ENCODE measurements around the gene NDUFS6.

NDUFS6 gene

DNA sequence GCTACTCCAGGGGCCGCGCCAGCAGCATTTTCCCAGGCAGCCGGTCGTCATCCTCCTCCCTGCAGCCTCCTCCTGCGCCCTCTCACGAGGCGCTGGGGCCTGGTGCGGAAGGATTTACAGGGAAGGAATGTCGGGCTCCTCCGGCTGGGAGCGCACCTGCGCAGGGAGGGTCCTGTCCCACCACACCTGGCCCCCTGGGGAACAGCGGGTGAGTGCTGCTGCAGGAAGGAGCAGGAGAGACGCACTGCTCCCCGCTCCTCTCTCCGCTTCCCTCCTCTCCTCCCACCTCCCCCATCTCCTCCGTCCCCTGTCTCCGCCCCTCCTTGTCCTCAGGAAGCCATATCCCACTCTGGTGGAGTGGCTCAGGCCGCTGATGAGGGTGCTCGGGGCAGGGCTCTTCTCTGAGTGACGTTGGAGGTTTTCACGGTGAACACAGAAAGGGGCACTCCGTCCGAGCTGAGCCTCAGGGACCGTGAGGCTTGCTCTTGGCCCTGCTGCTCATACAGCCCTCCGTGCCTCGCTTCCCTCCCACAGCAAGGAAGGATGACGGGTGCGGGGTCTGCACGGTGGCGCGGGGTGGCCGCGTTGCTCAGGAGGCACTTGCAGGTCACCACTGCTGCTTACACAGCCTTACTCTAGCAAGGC lies 50.2 kb downstream of the NDUFS6 start:
- H4K20me1 ChIP-seq (ENCODE audit: control insufficient read depth, insufficient read depth, low read depth, low read length): peaks cover 4% of the 10 kb centered on the region; the same call in 1 of the 2 replicates
- H3K4me1 ChIP-seq (ENCODE audit: control insufficient read depth, low read length): no peaks in the 10 kb centered on the region
- no peak overlapping the region for H3K4me3 ChIP-seq (ENCODE audit: low read length)
- no peak overlapping the region for H3K27ac ChIP-seq (ENCODE audit: low read depth, low read length)
- H3K9me3 ChIP-seq (ENCODE audit: control insufficient read depth, insufficient read depth, low read length): no peaks in the 10 kb centered on the region
- no peaks in the 10 kb centered on the region for H3F3A ChIP-seq (ENCODE audit: control insufficient read depth, insufficient read depth)
- H3K27me3 ChIP-seq (ENCODE audit: control insufficient read depth, low read length): no peaks in the 10 kb centered on the region
- H3K36me3 ChIP-seq (ENCODE audit: control insufficient read depth, low read length): no peaks in the 10 kb centered on the region
- no peaks in the 10 kb centered on the region for H3K9me2 ChIP-seq (replicated peaks; ENCODE audit: control insufficient read depth, low read length)
- no peaks in the 10 kb centered on the region for H3K79me2 ChIP-seq (ENCODE audit: control insufficient read depth, low read length)
- H3K4me2 ChIP-seq (ENCODE audit: low read length): no peak overlapping the region
- TF ChIP-seq, protein P1, sequence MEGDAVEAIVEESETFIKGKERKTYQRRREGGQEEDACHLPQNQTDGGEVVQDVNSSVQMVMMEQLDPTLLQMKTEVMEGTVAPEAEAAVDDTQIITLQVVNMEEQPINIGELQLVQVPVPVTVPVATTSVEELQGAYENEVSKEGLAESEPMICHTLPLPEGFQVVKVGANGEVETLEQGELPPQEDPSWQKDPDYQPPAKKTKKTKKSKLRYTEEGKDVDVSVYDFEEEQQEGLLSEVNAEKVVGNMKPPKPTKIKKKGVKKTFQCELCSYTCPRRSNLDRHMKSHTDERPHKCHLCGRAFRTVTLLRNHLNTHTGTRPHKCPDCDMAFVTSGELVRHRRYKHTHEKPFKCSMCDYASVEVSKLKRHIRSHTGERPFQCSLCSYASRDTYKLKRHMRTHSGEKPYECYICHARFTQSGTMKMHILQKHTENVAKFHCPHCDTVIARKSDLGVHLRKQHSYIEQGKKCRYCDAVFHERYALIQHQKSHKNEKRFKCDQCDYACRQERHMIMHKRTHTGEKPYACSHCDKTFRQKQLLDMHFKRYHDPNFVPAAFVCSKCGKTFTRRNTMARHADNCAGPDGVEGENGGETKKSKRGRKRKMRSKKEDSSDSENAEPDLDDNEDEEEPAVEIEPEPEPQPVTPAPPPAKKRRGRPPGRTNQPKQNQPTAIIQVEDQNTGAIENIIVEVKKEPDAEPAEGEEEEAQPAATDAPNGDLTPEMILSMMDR (IDR thresholded peaks at IDR 0.05; ENCODE audit: low read depth, low read length, poor library complexity, severe bottlenecking): no peak
- no peak for TF ChIP-seq EZH2phosphoT487 (IDR thresholded peaks at IDR 0.05; ENCODE audit: borderline replicate concordance, low read length)

DNA sequence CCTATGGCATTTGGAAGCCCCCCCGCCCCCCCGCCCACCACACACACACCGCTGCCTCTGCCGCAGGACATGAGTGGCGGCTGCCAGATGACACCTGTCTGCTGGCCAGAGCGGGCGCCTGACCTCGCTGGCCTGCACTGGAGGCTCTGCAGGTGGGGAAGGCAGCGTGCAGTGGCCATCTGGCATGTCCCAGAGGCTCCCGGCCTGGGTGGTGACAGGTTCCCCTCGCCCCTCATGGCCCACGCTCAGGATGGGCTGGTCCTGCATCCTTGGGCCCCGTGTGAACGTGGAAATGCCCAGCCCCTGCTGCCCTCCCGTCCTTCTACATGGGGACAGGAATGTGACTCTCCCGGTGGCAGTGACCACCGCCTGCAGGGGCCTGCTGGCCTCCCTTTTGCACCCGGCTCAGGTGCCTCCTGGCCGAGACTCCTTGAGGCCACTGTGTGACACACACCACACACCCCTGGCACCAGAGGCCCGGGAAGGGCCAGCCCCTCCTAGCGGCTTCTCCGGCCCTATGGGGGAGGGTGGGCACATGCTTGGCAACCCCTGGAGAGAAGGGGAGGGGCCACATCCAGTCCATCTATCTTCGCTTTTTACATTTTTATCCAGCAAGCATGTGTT lies 51.2 kb downstream of the NDUFS6 start:
- TF ChIP-seq, protein P1 (IDR thresholded peaks at IDR 0.05; ENCODE audit: low read depth, low read length, poor library complexity, severe bottlenecking): no peak
- H3K9me2 ChIP-seq (replicated peaks; ENCODE audit: control insufficient read depth, low read length): no peaks in the 10 kb centered on the region
- no peaks in the 10 kb centered on the region for H3F3A ChIP-seq (ENCODE audit: control insufficient read depth, insufficient read depth)
- H3K4me3 ChIP-seq (ENCODE audit: low read length): no peak overlapping the region
- H3K4me1 ChIP-seq (ENCODE audit: control insufficient read depth, low read length): no peaks in the 10 kb centered on the region
- no peaks in the 10 kb centered on the region for H3K9me3 ChIP-seq (ENCODE audit: control insufficient read depth, insufficient read depth, low read length)
- H3K27me3 ChIP-seq (ENCODE audit: control insufficient read depth, low read length): no peaks in the 10 kb centered on the region
- H3K4me2 ChIP-seq (ENCODE audit: low read length): no peak overlapping the region
- H3K36me3 ChIP-seq (ENCODE audit: control insufficient read depth, low read length): no peaks in the 10 kb centered on the region
- no peak overlapping the region for H3K27ac ChIP-seq (ENCODE audit: low read depth, low read length)
- no peaks in the 10 kb centered on the region for H3K79me2 ChIP-seq (ENCODE audit: control insufficient read depth, low read length)
- H4K20me1 ChIP-seq (ENCODE audit: control insufficient read depth, insufficient read depth, low read depth, low read length): peaks cover 4% of the 10 kb centered on the region; the same call in 1 of the 2 replicates

DNA sequence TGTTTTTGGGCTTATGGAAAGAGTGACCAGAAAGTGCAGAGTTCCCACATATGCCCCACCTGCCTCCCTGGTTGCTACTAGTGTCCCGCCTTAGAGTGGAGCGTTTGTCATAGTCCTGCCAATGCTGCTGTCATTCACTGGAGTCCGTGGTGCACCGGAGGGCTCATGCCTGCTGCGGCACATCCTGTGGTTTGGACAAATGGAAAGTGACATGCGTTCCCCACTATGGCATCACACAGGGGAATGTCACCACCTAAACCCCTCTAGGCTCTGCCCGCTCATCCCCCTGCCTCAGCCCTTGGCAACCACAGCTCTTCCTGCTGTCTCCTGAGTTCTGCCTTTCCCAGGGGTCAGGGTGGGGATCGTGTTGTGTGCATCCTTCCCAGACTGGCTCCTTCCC lies 52.3 kb downstream of the NDUFS6 start:
- H3K36me3 ChIP-seq (ENCODE audit: control insufficient read depth, low read length): no peaks in the 10 kb centered on the region
- peaks cover 4% of the 10 kb centered on the region; the same call in 1 of the 2 replicates for H4K20me1 ChIP-seq (ENCODE audit: control insufficient read depth, insufficient read depth, low read depth, low read length)
- no peak overlapping the region for H3K4me2 ChIP-seq (ENCODE audit: low read length)
- H3K27me3 ChIP-seq (ENCODE audit: control insufficient read depth, low read length): no peaks in the 10 kb centered on the region
- no peak overlapping the region for H3K27ac ChIP-seq (ENCODE audit: low read depth, low read length)
- no peak overlapping the region for H3K4me3 ChIP-seq (ENCODE audit: low read length)
- no peaks in the 10 kb centered on the region for H3K9me2 ChIP-seq (replicated peaks; ENCODE audit: control insufficient read depth, low read length)
- TF ChIP-seq EZH2phosphoT487 (IDR thresholded peaks at IDR 0.05; ENCODE audit: borderline replicate concordance, low read length): no peak
- TF ChIP-seq, protein P1 (IDR thresholded peaks at IDR 0.05; ENCODE audit: low read depth, low read length, poor library complexity, severe bottlenecking): no peak
- no peaks in the 10 kb centered on the region for H3K4me1 ChIP-seq (ENCODE audit: control insufficient read depth, low read length)
- H3K9me3 ChIP-seq (ENCODE audit: control insufficient read depth, insufficient read depth, low read length): no peaks in the 10 kb centered on the region
- H3K79me2 ChIP-seq (ENCODE audit: control insufficient read depth, low read length): no peaks in the 10 kb centered on the region
- no peaks in the 10 kb centered on the region for H3F3A ChIP-seq (ENCODE audit: control insufficient read depth, insufficient read depth)

All from DOHH2 (cell line).